Karpas-422 (cell line): ENCODE results near the gene DEF6. TPM values are rescaled to one million over a fixed set of nuclear protein-coding genes. Genes with fewer than 3 reads are reported as not detected.

ENCODE experiments used
- DNase-seq: peaks from one replicate; pipeline ENCODE4 v3.0.0-alpha.2; 2015
- H2AFZ ChIP-seq: fragments of 200-600 bp; sonication (generic); 2 replicates; pipeline ENCODE4 v1.6.1; 2014; ENCODE audit warnings: antibody characterized with exemption, low read length, mixed read lengths
- H3K27ac ChIP-seq: fragments of 200-600 bp; sonication (generic); 2 replicates; pipeline ENCODE4 v1.5.1; 2014; ENCODE audit warnings: mild to moderate bottlenecking, low read length, moderate library complexity
- H3K27me3 ChIP-seq: fragments of 200-600 bp; sonication (generic); 2 replicates; pipeline ENCODE4 v1.6.1; 2014; ENCODE audit warnings: low read length, mixed read lengths
- H3K36me3 ChIP-seq: fragments of 200-600 bp; sonication (generic); 2 replicates; pipeline ENCODE4 v1.6.1; 2014; ENCODE audit warnings: low read length, mixed read lengths; ENCODE audit not compliant: insufficient read depth
- H3K4me1 ChIP-seq: fragments of 200-600 bp; sonication (generic); 2 replicates; pipeline ENCODE4 v1.6.1; 2014; ENCODE audit warnings: mild to moderate bottlenecking, low read length, mixed read lengths
- H3K4me2 ChIP-seq: fragments of 200-600 bp; sonication (generic); 2 replicates; pipeline ENCODE4 v1.6.1; 2014; ENCODE audit warnings: low read length, low read depth, mild to moderate bottlenecking; ENCODE audit not compliant: poor library complexity, severe bottlenecking
- H3K4me3 ChIP-seq: fragments of 200-600 bp; sonication (generic); 2 replicates; pipeline ENCODE4 v1.5.1; 2014; ENCODE audit warnings: mild to moderate bottlenecking, antibody characterized with exemption, low read length, mixed read lengths
- H3K79me2 ChIP-seq: fragments of 200-600 bp; sonication (generic); 2 replicates; pipeline ENCODE4 v1.6.1; 2014; ENCODE audit warnings: mild to moderate bottlenecking, low read length, mixed read lengths
- H3K9ac ChIP-seq: fragments of 200-600 bp; sonication (generic); 2 replicates; pipeline ENCODE4 v1.6.0; 2014; ENCODE audit warnings: low read length
- H3K9me2 ChIP-seq: fragments of 200-600 bp; sonication (generic), shearing (Covaris generic); replicated peaks from 2 replicates; pipeline ENCODE4 v1.6.0; 2014; ENCODE audit warnings: mild to moderate bottlenecking, low read length, moderate library complexity; ENCODE audit not compliant: insufficient read depth
- H3K9me3 ChIP-seq: fragments of 300-700, 200-600 bp; sonication (generic); 2 replicates; pipeline ENCODE4 v1.6.1; 2014; ENCODE audit warnings: low read length, mixed read lengths
- H4K20me1 ChIP-seq: fragments of 200-600 bp; sonication (generic); 2 replicates; pipeline ENCODE4 v1.6.1; 2014; ENCODE audit warnings: mild to moderate bottlenecking, antibody characterized with exemption, low read length, low read depth; ENCODE audit not compliant: insufficient read depth
- total RNA-seq: library from RNA; depleted of rRNA; stranded (reverse); fragments of >200 nt; shearing (Covaris generic); gene quantifications from 2 replicates; pipeline ENCODE4 v1.2.3, GENCODE V29; 2014; ENCODE audit warnings: low replicate concordance

The DEF6 gene
- total RNA-seq, 1 experiment from 2014 or later = 31.3 TPM

- Histone ChIP-seq H3K79me2 (peaks cover 77% of the 10 kb centered on the region), H3K27ac (peak within 1 kb of the TSS; percentile 76), H3K36me3 (no peaks in the 10 kb centered on the region), H3K9me2 (no peaks in the 10 kb centered on the region), H3K4me2 (peak within 1 kb of the TSS; percentile 83), H3K4me1 (peaks cover 53% of the 10 kb centered on the region), H3K27me3 (no peaks in the 10 kb centered on the region), H3K4me3 (peak within 1 kb of the TSS; percentile 83), H3K9me3 (no peaks in the 10 kb centered on the region), H3K9ac (peak within 1 kb of the TSS; percentile 97), H2AFZ (peak within 1 kb of the TSS; percentile 77), H4K20me1 (no peaks in the 10 kb centered on the region)
- DNase-seq = peak; percentile 99
Observed at GRCh38 chr6:35259194-35259947, 38.2 kb upstream of the DEF6 start, which contains the start of gene ZNF76. TSS of gene ZNF76 (plus strand) at chr6:35259735. CDS start at chr6:35281152, 21,417 bp downstream.

- peak overlapping the region; percentile 97 for H3K9ac ChIP-seq
- peak overlapping the region; percentile 83 for H3K4me3 ChIP-seq
- H3K9me3 ChIP-seq = no peaks in the 10 kb centered on the region
- H3K27me3 ChIP-seq = no peaks in the 10 kb centered on the region
- DNase-seq = peak; percentile 83
- no peaks in the 10 kb centered on the region for H4K20me1 ChIP-seq
- H2AFZ ChIP-seq = no peak overlapping the region
- H3K36me3 ChIP-seq = no peaks in the 10 kb centered on the region
- H3K27ac ChIP-seq = peak overlapping the region; percentile 76
- H3K79me2 ChIP-seq = peaks cover 82% of the 10 kb centered on the region
- H3K4me1 ChIP-seq = peaks cover 58% of the 10 kb centered on the region
- H3K4me2 ChIP-seq = peak overlapping the region; percentile 83
- no peaks in the 10 kb centered on the region for H3K9me2 ChIP-seq
Observed at GRCh38 chr6:35259948-35260590, 37.5 kb upstream of the DEF6 start.

- no peak overlapping the region for H2AFZ ChIP-seq
- no peaks in the 10 kb centered on the region for H3K36me3 ChIP-seq
- peak overlapping the region; percentile 76 for H3K27ac ChIP-seq
- H3K9ac ChIP-seq = peak overlapping the region; percentile 97
- peaks cover 81% of the 10 kb centered on the region for H3K79me2 ChIP-seq
- H3K27me3 ChIP-seq = no peaks in the 10 kb centered on the region
- no peaks in the 10 kb centered on the region for H3K9me3 ChIP-seq
- peak overlapping the region; percentile 83 for H3K4me2 ChIP-seq
- H3K9me2 ChIP-seq = no peaks in the 10 kb centered on the region
- H3K4me1 ChIP-seq = peaks cover 58% of the 10 kb centered on the region
- no peak for DNase-seq
- H4K20me1 ChIP-seq = no peaks in the 10 kb centered on the region
- H3K4me3 ChIP-seq = peak overlapping the region; percentile 83
Observed at GRCh38 chr6:35260591-35261570, 36.7 kb upstream of the DEF6 start.

- H3K27ac ChIP-seq = no peak overlapping the region
- no peaks in the 10 kb centered on the region for H3K36me3 ChIP-seq
- peaks cover 82% of the 10 kb centered on the region for H3K79me2 ChIP-seq
- H3K4me2 ChIP-seq = peak overlapping the region; percentile 23
- H3K4me1 ChIP-seq = peaks cover 51% of the 10 kb centered on the region
- no peak overlapping the region for H3K9ac ChIP-seq
- H3K9me3 ChIP-seq = no peaks in the 10 kb centered on the region
- no peaks in the 10 kb centered on the region for H3K9me2 ChIP-seq
- H4K20me1 ChIP-seq = no peaks in the 10 kb centered on the region
- H2AFZ ChIP-seq = no peak overlapping the region
- DNase-seq = no peak
- H3K4me3 ChIP-seq = no peak overlapping the region
- H3K27me3 ChIP-seq = no peaks in the 10 kb centered on the region
Observed at GRCh38 chr6:35262596-35262995, 35.0 kb upstream of the DEF6 start.

GRCh38 chr6:35264550-35265274 lies 32.9 kb upstream of the DEF6 start:
- Histone ChIP-seq H3K4me1 (peaks cover 42% of the 10 kb centered on the region), H3K4me3 (no peak overlapping the region), H3K27me3 (no peaks in the 10 kb centered on the region), H3K9me3 (no peaks in the 10 kb centered on the region), H3K27ac (no peak overlapping the region), H4K20me1 (no peaks in the 10 kb centered on the region), H3K36me3 (no peaks in the 10 kb centered on the region), H3K79me2 (peaks cover 84% of the 10 kb centered on the region), H3K9ac (no peak overlapping the region), H3K4me2 (peak overlapping the region; percentile 23), H2AFZ (no peak overlapping the region), H3K9me2 (no peaks in the 10 kb centered on the region)
- no peak for DNase-seq

- no peaks in the 10 kb centered on the region for H4K20me1 ChIP-seq
- H3K9me2 ChIP-seq = no peaks in the 10 kb centered on the region
- peaks cover 38% of the 10 kb centered on the region for H3K4me1 ChIP-seq
- peaks cover 84% of the 10 kb centered on the region for H3K79me2 ChIP-seq
- no peak overlapping the region for H3K4me3 ChIP-seq
- no peaks in the 10 kb centered on the region for H3K27me3 ChIP-seq
- no peak overlapping the region for H3K4me2 ChIP-seq
- no peak overlapping the region for H3K27ac ChIP-seq
- H2AFZ ChIP-seq = no peak overlapping the region
- no peak overlapping the region for H3K9ac ChIP-seq
- H3K36me3 ChIP-seq = no peaks in the 10 kb centered on the region
- H3K9me3 ChIP-seq = no peaks in the 10 kb centered on the region
- no peak for DNase-seq
Observed at GRCh38 chr6:35265523-35265922, 32.1 kb upstream of the DEF6 start.

DNA sequence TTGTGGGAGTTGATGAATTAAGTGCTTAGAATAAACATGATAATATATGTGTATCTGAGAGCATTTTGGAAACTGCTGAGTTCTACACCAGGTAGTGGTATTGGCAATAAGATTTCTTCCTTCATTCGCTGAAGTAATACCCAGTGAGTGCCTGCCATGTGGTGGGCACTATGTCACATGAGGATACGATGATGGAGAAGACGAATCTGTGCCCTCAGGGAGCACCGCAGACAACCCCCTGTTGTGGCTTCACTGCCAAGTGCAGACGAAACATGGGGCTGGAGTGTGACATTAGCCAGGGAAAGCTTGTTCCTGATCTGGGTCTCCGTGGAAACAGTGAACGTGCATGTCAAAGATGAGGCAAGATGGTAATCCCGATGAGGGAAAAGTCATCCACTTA lies 30.2 kb upstream of the DEF6 start:
- no peak for DNase-seq
- Histone ChIP-seq H3K4me3 (no peak overlapping the region), H3K9ac (no peak overlapping the region), H4K20me1 (no peaks in the 10 kb centered on the region), H3K27me3 (no peaks in the 10 kb centered on the region), H3K36me3 (no peaks in the 10 kb centered on the region), H3K4me2 (no peak overlapping the region), H3K79me2 (peaks cover 80% of the 10 kb centered on the region), H3K9me2 (no peaks in the 10 kb centered on the region), H3K27ac (no peak overlapping the region), H3K4me1 (peaks cover 25% of the 10 kb centered on the region), H3K9me3 (no peaks in the 10 kb centered on the region), H2AFZ (no peak overlapping the region)
